K562 (cell line): Measurements from ENCODE around the gene MLN. TPM values are rescaled to one million over a fixed set of nuclear protein-coding genes. Genes with fewer than 3 reads are reported as not detected.

Source experiments
- ATAC-seq: fragments of 200-7000 bp; cut with Tn5 transposase; 3 replicates; pipeline ENCODE4 v1.9.1; 2020; ENCODE audit warnings: moderate library complexity
- BruUV-seq: library from RNA; stranded (reverse); fragments of 400-500 nt; replicated peaks from 2 replicates; lab custom pipeline; 2021; lab: Mats Ljungman, UMichigan
- CTCF ChIA-PET: fragments of 300-600 bp; formaldehyde crosslinking; extraction: SDS; loops from one replicate; lab custom pipeline; 2021; ENCODE audit warnings: low intra/inter-chr PET ratio; lab: Yijun Ruan, JAX
- POLR2A ChIA-PET: fragments of 300-600, 350-650 bp; sonication (Branson Sonifier 250); formaldehyde crosslinking; extraction: SDS; loops from one replicate; lab custom pipeline; 2021; ENCODE audit warnings: antibody characterized with exemption, inconsistent platforms; lab: Yijun Ruan, JAX
- DNase-seq, 4 experiments: peaks; one replicate each; pipeline versions ENCODE4 v3.0.0 to v3.0.0-alpha.2; 2011 to 2018; ENCODE audit warnings: low spot score in 3 of 4, mixed read lengths in 3 of 4; ENCODE audit errors: extremely low read depth in 1 of 4
- FAIRE-seq: peaks from 2 replicates; lab custom pipeline; 2011; peaks lifted over from hg19 to GRCh38; lab: Jason Lieb, UNC
- H2AFZ ChIP-seq: 2 replicates; pipeline ENCODE4 v1.6.0; 2011; ENCODE audit warnings: low read depth, low read length, control low read depth, inconsistent platforms
- H3K27ac ChIP-seq: fragments of 200-600 bp; 3 replicates; pipeline ENCODE4 v1.8.0; 2011; ENCODE audit warnings: low read depth, mild to moderate bottlenecking, control low read depth, inconsistent platforms, low read length, moderate library complexity, mixed read lengths; ENCODE audit errors: extremely low read depth
- H3K27me3 ChIP-seq, 2 experiments: fragments of 300-600 bp in 1 of 2; 2 replicates in 1 of 2; 3 replicates in 1 of 2; pipeline versions ENCODE4 v1.6.0 to v1.8.0; 2011; ENCODE audit warnings: inconsistent platforms in 2 of 2, low read length in 2 of 2, mild to moderate bottlenecking in 1 of 2, mixed read lengths in 1 of 2, moderate library complexity in 1 of 2; ENCODE audit not compliant: control insufficient read depth in 2 of 2, insufficient read depth in 2 of 2
- H3K36me3 ChIP-seq: fragments of 300-600 bp; 3 replicates; pipeline ENCODE4 v1.8.0; 2011; ENCODE audit warnings: mild to moderate bottlenecking, low read length, inconsistent platforms; ENCODE audit not compliant: control insufficient read depth, insufficient read depth
- H3K4me1 ChIP-seq, 2 experiments: fragments of 200-600 bp in 1 of 2; replicated peaks in 1 of 2; 2 replicates in 1 of 2; 3 replicates in 1 of 2; pipeline versions ENCODE4 v1.5.1 to v1.8.0; 2011; ENCODE audit warnings: inconsistent platforms in 2 of 2, low read length in 2 of 2, mild to moderate bottlenecking in 1 of 2, mixed read lengths in 1 of 2, moderate library complexity in 1 of 2; ENCODE audit not compliant: control insufficient read depth in 2 of 2, insufficient read depth in 2 of 2
- H3K4me2 ChIP-seq: 2 replicates; pipeline ENCODE4 v1.6.1; 2011; ENCODE audit warnings: low read length, control low read depth, inconsistent platforms, mixed read lengths; ENCODE audit not compliant: insufficient read depth
- H3K4me3 ChIP-seq: fragments of 200-600 bp; sonication (generic), shearing (Covaris generic); 2 replicates; pipeline ENCODE4 v1.5.1; 2016; ENCODE audit warnings: control low read depth, inconsistent platforms
- H3K79me2 ChIP-seq: fragments of 200-600 bp; 3 replicates; pipeline ENCODE4 v1.8.0; 2011; ENCODE audit warnings: low read length, inconsistent platforms; ENCODE audit not compliant: control insufficient read depth, insufficient read depth
- H3K9ac ChIP-seq, 2 experiments: 2 replicates each; pipeline versions ENCODE4 v1.6.0 to v1.6.1; 2011; ENCODE audit warnings: low read depth in 2 of 2, low read length in 2 of 2, control low read depth in 1 of 2, inconsistent platforms in 1 of 2, mild to moderate bottlenecking in 1 of 2, mixed read lengths in 1 of 2; ENCODE audit not compliant: insufficient read depth in 1 of 2
- H3K9me1 ChIP-seq: one replicate; pipeline ENCODE4 v1.6.0; 2011; ENCODE audit warnings: inconsistent platforms, mild to moderate bottlenecking, low read length, moderate library complexity; ENCODE audit not compliant: control insufficient read depth, insufficient read depth
- H3K9me3 ChIP-seq: replicated peaks from 2 replicates; pipeline ENCODE4 v1.5.1; 2011; ENCODE audit warnings: low read depth, low read length, inconsistent platforms; ENCODE audit not compliant: control insufficient read depth, insufficient read depth
- H4K20me1 ChIP-seq: replicated peaks from 2 replicates; pipeline ENCODE4 v1.6.1; 2011; ENCODE audit warnings: low read length, inconsistent platforms, mixed read lengths; ENCODE audit not compliant: control insufficient read depth, insufficient read depth
- BDP1 ChIP-seq: IDR thresholded peaks from 3 replicates; pipeline ENCODE4 v1.6.1; 2011; ENCODE audit not compliant: insufficient read length, insufficient read depth
- WGBS: fragments of 100-300 bp; shearing (Covaris generic); methylation state at CpG from one replicate; pipeline ENCODE4 v1.1.6; 2016; ENCODE audit warnings: low coverage, mixed read lengths; ENCODE audit not compliant: insufficient coverage; ENCODE audit errors: missing lambda C conversion rate; 5-methylcytosine and 5-hydroxymethylcytosine counted together
- in situ Hi-C: fragments of 300-500 bp; cut with MboI; formaldehyde crosslinking; loops from 4 replicates; pipeline ENCODE4 v1.15.0; 2018; ENCODE audit warnings: inconsistent platforms, mixed read lengths
- intact Hi-C: fragments of 100-400 bp; cut with micrococcal nuclease; formaldehyde crosslinking; loops from 2 replicates; pipeline ENCODE4 v1.14.2; 2022
- polyA plus RNA-seq, 8 experiments: library from polyadenylated mRNA; depleted of rRNA in 4 of 8; stranded (reverse) in 5 of 8; unstranded in 3 of 8; fragments of >200 nt; fragmentation: Nextera tagmentation in 2 of 8; fragmentation: Illumina TruSeq in 1 of 8; extraction: Ambion mirVana in 2 of 8; extraction: Trizol in 1 of 8; gene quantifications; 2 replicates each; pipeline versions ENCODE4 v1.2.1 to v1.2.3, GENCODE V29; 2011 to 2014; ENCODE audit warnings: inconsistent platforms in 1 of 8, missing spikeins in 1 of 8
- total RNA-seq, 7 experiments: library from RNA; depleted of rRNA in 6 of 7; stranded (reverse); fragments of >200 nt in 6 of 7; fragmentation: Illumina TruSeq in 2 of 7; extraction: Trizol in 2 of 7; gene quantifications; 2 replicates each; pipeline versions ENCODE4 v1.2.1 to v1.2.3, GENCODE V29; 2011 to 2021; ENCODE audit warnings: low replicate concordance in 1 of 7
- TF ChIP-seq, protein P1 (sequence below): sonication (generic); formaldehyde crosslinking; IDR thresholded peaks from 2 replicates; pipeline ENCODE4 v1.8.1; 2022; ENCODE audit warnings: missing genetic modification reagents

Gene MLN
- total and polyA plus RNA-seq, 9 of the 15 experiments (the other 6 are each of a cell fraction or from before 2014, with no cell fraction given): not detected

DNA sequence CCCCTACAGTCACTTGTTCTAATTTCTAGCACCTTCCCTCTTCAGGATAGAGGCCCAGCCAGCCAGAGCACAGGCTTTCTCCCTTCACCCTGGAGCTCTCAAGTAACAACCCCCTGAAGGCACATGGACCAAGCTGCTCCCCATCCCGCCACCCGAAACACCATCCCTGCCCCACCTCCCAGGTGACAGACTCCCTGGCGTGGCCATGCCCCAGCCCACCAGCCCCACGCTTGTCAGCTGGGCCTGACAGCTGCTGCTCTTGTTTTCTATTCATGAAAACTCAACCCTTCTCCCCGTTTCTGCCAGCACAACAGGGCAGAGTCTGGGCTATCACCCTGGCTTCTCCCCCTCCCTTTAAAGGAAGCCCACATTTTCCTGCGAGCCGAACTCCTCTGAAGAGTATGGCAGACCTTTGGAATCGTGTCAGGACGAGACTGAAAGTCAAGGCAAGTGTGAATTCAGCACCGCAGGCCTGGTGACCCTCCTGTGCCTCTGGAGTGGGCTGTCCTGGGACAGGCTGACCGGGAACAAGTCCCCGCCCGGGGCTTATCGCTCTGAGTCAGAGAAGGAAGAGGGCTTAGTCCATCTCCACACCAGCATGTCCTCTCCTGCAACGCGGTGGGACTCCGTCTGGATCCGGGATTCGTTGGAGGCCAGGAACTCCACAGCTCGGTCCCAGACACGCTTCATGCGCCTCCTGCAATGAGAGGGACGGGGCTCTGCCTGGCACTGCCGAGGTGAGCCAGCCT, 31.5 kb downstream of the MLN start:
- no peak for FAIRE-seq
- peak overlapping the region in 1 of 2 experiments; percentile 86; a peak in 1 of 4 replicates for H3K9ac ChIP-seq
- no peak overlapping the region for H2AFZ ChIP-seq
- H3K36me3 ChIP-seq: peaks cover 44% of the 10 kb centered on the region; the same call in 2 of the 3 replicates
- in situ Hi-C loops: loop anchor here (5.0 kb wide), 1 partner anchor 260 kb away; no protein-coding TSS in a partner anchor
- peaks cover 35% of the 10 kb centered on the region for H4K20me1 ChIP-seq
- peak in 1 of 4 experiments; percentile 14 for DNase-seq
- H3K9me3 ChIP-seq: no peaks in the 10 kb centered on the region
- peaks cover 3 to 15% of the 10 kb centered on the region in 2 experiments; a peak in 3 of 5 replicates for H3K4me1 ChIP-seq
- no peak for TF ChIP-seq BDP1
- TF ChIP-seq, protein P1, sequence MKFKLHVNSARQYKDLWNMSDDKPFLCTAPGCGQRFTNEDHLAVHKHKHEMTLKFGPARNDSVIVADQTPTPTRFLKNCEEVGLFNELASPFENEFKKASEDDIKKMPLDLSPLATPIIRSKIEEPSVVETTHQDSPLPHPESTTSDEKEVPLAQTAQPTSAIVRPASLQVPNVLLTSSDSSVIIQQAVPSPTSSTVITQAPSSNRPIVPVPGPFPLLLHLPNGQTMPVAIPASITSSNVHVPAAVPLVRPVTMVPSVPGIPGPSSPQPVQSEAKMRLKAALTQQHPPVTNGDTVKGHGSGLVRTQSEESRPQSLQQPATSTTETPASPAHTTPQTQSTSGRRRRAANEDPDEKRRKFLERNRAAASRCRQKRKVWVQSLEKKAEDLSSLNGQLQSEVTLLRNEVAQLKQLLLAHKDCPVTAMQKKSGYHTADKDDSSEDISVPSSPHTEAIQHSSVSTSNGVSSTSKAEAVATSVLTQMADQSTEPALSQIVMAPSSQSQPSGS: no peak
- H3K4me2 ChIP-seq: no peak overlapping the region
- intact Hi-C loops: loop anchor here (5.0 kb wide), 1 partner anchor 70 kb away; no protein-coding TSS in a partner anchor
- BruUV-seq: no TSS peak
- no peak overlapping the region for H3K27ac ChIP-seq
- 71% methylated on average over 23 of the region's 24 CpGs for WGBS
- H3K9me1 ChIP-seq: no peaks in the 10 kb centered on the region
- H3K4me3 ChIP-seq: no peak overlapping the region
- no peaks in the 10 kb centered on the region for H3K79me2 ChIP-seq
- ChIA-PET POLR2A (interaction anchor here (0.6 to 4.8 kb wide), 12 partner anchors 9 to 1539 kb away, joined by 3 to 36 read pairs (median 4); no protein-coding TSS in a partner anchor), CTCF (interaction anchor here (1.4 to 2.2 kb wide), 2 partner anchors 256 to 382 kb away, joined by 10 to 16 read pairs; no protein-coding TSS in a partner anchor)
- peaks cover 9 to 27% of the 10 kb centered on the region in 2 experiments; a peak in 4 of 5 replicates for H3K27me3 ChIP-seq
- ATAC-seq: no peak
